ENCODE measurements around the gene PITPNM2.

GRCh38 chr12:123115409-123116121, 35.3 kb downstream of the PITPNM2 start:
- TF ChIP-seq POLR2A (IDR thresholded peaks at IDR 0.05) (no peak), CTCF (IDR thresholded peaks at IDR 0.05) (no peak)
